DMS153 (cell line): ENCODE data around the gene SNAI1.
"Not testable (repeated sequence)": the region's sequence is repeated elsewhere in the genome, so short reads cannot be mapped to it uniquely, and the experiment has no call there.

Experiments
- DNase-seq: peaks from one replicate; lab custom pipeline; 2025; lab: John Stamatoyannopoulos, UW

The SNAI1 gene

DNA sequence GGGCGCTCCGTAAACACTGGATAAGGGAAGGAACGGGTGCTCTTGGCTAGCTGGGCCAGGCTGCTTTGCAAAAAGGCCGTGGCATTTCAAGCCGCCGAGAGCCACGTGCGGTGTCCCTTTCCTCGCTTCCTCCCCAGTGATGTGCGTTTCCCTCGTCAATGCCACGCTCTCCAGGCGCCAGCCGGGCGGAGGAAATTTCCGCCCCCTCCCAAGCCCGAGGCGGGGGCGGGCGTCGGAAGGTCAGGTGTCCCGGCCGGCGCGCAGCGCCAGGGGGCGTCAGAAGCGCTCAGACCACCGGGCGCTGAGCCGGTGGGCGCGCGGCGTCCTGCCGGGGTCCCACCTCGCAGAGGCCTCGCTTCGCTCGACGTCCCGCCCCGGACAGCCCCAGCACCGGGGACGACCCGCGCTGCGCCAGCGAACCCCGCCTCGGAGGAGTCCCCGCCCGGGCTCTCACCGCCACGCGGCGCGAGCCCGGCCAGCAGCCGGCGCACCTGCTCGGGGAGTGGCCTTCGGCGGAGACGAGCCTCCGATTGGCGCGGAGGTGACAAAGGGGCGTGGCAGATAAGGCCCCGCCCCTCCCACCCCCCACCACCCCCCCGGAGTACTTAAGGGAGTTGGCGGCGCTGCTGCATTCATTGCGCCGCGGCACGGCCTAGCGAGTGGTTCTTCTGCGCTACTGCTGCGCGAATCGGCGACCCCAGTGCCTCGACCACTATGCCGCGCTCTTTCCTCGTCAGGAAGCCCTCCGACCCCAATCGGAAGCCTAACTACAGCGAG, at the start of gene SNAI1:
SNAI1 (plus strand) TSS at position 635 of the 777 bp plus-strand sequence; CDS start at position 715, 80 bp downstream.
- DNase-seq, result peak; percentile 77

DNA sequence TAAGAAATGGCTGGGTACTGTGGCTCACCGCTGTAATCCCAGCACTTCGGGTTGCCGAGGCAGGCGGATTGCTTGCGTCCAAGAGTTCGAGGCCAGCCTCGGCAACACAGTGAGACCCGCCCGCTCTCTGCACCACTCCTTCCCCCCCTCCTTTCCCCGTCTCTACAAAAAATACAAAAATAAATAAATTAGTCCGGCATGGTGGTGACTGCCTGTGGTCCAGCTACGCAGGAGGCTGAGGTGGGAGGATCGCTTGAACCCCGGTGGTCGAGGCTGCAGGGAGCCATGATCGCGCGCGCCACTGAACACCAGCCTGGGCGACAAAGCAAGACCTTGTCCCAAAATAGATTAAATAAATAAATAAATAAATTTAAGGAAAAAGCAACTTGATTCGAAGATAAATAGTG, 47.0 kb upstream of the SNAI1 start:
- DNase-seq, result no peak

GRCh38 chr20:49936153-49937026, 46.4 kb upstream of the SNAI1 start, which contains the start of gene RNF114:
RNF114 (plus strand) TSS chr20:49936397; CDS start chr20:49936413, 16 bp downstream.
- peak; percentile 73 for DNase-seq

DNA sequence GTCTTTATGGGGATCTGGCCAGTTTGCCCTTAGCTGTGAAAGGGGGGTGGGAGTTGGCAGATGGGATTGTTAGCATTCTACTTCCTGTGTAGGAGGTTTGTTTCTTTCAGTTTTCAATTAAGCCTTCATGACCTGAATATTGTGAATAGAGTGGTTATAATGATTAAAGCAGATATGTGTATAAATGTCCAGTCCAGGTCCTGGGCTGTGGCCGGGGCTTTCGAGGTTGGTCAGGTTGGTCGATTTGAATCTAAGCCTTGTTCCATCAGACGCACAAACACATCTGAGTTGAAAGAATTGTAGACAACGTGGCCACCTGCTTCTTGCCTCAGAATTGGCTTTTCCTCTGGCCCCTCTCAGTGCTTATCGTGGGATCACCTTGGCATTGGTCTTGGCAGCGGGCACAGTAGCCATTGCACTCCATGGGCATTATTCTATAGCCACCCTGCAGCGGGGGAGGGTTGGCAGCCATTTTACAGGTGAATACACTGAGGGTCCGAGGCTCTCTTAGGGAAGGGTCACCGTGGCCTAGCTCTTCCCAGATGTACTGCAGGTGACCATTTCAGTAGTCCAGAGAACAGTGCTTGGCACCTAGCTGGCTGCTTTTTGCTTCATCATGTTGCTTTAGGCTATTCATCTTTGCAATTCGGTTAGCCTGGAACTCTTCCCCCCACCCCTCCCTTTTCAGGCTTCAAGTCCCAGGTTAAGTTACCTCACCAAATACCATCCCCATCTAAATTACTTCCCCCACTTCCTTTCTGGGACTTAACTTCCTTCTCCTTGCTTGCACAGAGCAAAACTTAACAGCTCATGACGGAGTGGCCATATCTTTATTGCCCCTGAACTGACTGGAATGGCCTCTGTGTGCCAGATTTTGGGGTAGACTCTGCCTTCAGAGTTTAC, 45.5 kb upstream of the SNAI1 start:
- DNase-seq, result no peak

DNA sequence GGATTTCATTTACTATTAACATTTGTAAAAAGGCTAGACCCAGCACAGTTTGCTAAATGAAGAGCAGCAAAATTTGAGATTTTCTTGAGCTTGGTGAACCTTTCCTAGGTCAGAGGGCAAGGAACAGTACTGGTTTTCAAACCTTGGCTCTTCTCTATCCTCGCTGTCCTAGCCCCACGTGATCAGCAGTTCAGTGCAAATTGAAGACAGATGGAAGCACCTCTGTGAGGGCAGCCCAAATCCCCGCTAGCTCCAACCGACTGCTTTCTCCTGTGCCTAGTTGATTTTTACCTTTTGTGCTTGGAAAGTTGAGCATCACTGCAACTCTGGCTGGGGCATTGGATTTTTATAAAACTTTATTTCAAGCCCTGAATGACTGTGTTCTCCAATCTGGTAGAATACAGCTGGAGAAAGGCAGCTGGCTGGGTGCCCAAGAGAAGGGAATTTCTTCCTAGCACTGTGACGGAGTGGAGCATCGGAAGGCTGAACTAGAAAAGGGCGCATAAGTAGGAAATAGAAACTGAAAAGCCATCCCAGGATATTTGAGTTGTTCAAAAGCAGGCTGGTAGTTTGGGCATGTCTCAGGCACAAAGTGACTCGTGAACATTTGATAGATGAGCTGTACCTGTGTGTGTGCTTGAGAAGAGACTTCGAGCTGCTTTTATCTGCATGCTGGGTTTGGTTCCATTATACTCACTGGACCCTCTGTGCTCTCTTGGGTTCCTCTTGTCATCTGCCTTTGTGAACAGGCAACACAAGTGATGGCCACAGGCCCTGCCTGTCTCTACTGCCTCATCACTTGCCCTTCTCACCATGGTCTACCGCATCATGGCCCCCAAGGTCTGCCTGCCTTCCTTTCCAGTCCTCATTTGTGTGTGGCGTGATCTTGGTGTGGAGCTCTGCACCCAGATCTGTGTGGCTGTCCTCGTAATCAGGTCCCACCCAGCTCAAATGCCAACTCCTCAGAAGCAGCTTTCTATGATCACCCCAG, 44.3 kb upstream of the SNAI1 start:
- DNase-seq, result no peak

- DNase-seq, result no peak
These were observed 41.3 kb upstream of the SNAI1 start for GRCh38 chr20:49941456-49941855.

DNA sequence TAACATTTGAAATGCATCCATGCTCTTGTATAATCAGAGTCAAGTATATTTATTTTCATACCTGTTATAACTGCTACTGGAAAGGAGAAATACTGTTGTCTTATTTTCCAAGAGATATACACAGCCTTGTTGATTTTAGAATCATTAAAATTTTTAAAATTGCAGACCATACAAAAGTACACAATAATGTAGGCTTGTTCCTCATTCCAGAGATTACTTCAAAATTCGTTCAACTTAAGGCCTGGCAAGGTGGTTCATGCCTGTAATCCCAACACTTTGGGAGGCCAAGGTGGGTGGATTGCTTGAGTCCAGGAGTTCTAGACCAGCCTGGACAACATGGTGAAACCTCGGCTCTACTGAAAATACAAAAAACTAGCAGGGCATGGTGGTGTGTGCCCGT, 40.5 kb upstream of the SNAI1 start:
- DNase-seq, result no peak

GRCh38 chr20:49942942-49943341, 39.8 kb upstream of the SNAI1 start:
- no peak for DNase-seq

GRCh38 chr20:49945306-49945700, 37.5 kb upstream of the SNAI1 start:
- DNase-seq, result no peak

- no peak for DNase-seq
These were observed 36.9 kb upstream of the SNAI1 start for GRCh38 chr20:49945701-49946477.

- DNase-seq, result no peak
These were observed 34.6 kb upstream of the SNAI1 start for GRCh38 chr20:49948178-49948577.

DNA sequence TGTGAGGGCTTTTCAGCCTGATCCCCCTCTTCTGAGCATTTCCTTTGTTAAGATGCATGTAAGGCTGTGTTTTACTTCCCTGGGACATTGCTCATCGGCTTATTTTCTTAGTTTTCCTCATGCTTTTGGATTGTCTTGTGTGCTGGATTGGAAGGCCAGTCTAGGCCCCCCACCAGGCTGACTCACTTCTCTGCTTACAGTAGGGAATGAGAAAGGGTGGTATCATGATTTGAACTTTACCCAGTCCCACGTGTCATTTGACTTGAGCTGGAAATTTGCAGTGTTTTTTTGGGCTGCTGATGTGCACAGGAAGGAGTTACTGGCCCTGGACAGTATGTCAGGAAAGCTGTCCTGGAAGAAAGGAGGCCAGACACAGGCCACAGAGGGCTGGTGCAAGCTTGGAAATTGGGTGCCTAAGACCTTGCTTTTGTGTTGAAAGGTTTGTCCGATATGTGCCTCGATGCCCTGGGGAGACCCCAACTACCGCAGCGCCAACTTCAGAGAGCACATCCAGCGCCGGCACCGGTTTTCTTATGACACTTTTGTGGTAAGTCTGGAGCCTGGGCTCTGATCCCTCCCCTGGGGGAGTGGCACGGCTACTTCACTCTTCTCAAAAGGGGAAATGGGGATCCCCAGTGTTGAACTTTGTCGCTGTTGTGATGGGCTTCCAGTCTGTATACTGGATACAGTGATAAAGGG, 33.8 kb upstream of the SNAI1 start:
- no peak for DNase-seq

DNA sequence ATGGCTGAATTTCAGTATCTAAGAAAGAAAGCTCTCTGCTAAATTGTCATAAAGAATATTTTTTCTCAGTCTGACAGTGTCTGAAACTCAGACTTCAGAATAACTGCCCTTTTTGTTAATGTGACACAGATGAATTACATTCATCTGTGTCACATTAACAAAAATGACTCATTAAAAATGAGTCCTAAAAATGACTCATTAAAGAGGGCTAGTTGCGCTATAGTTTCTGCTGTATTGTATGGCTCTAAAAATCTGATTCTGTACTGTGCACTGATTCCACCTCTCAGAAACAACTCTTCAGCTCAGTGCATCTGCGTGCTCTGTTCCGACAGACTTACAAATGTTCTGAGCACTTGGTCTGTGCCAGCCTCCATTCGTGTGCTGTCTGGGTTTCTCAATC, 31.6 kb upstream of the SNAI1 start:
- no peak for DNase-seq

DNA sequence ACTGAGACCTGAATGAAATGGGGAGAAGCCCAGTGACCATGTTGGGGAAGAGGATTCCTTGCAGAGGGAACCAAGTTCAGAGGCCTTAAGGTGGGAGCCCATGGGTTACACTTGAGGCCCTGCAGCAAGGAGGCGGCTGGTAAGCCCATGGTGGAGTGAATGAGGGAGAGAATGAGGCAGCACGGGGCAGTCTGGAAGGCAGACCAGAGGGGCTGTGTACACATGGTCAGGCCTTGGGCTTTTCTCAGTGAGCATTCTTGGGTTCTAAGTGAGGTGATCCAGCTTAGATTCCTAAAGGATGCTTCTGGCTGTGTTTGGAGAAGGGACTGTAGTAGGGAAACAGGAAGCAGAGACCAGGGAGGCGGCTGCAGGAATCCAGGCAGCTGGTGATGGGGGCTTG, 27.6 kb upstream of the SNAI1 start:
- no peak for DNase-seq

DNA sequence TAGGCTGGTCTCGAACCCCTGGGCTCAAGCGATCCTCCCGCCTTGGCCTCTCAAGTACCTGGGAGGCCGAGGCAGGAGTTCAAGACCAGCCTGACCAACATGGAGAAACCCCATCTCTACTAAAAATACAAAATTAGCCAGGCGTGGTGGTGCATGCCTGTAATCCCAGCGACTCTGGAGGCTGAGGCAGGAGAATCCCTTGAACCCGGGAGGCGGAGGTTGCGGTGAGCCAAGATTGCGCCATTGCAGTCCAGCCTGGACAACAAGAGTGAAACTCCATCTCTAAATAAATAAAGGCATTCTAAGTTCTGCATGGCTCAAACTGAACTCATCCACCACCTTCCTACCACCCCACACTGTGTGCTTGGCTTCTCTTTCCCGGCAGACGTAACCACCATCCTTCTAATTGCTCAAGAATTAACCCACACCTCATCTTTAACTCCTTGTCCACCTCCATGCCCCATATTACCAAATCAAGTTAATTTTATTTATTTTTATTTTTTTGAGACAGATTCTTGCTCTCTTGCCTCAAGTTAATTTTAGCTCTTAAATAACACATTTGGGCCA, 26.9 kb upstream of the SNAI1 start:
- DNase-seq, result not testable (repeated sequence)

GRCh38 chr20:49956689-49957088, 26.1 kb upstream of the SNAI1 start:
- DNase-seq, result no peak

DNA sequence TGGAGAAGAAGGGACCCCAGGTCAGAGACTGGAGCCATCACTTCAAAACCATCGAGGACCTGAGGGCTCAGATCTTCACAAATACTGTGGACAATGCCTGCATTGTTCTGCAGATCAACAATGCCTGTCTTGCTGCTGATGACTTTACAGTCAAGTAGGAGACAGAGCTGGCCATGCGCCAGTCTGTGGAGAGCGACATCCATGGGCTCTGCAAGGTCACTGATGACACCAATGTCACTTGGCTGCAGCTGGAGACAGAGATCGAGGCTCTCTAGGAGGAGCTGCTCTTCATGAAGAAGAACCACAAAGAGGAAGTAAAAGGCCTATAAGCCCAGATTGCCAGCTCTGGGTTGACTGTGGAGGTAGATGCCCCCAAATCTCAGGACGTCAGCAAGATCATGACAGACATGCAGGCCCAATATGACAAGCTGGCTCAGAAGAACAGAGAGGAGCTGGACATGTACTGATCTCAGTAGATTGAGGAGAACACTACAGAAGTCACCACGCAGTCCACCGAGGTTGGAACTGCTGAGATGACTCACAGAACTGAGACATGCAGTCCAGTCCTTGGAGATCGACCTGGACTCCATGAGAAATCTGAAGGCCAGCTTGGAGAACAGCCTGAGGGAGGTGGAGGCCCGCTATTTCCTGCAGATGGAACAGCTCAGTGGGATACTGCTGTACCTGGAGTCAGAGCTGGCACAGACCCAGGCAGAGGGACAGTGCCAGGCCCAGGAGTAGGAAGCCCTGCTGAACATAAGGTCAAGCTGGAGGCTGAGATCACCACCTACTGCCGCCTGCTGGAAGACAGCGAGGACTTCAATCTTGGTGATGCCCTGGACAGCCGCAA, 25.5 kb upstream of the SNAI1 start:
- DNase-seq, result not testable (repeated sequence)

DNA sequence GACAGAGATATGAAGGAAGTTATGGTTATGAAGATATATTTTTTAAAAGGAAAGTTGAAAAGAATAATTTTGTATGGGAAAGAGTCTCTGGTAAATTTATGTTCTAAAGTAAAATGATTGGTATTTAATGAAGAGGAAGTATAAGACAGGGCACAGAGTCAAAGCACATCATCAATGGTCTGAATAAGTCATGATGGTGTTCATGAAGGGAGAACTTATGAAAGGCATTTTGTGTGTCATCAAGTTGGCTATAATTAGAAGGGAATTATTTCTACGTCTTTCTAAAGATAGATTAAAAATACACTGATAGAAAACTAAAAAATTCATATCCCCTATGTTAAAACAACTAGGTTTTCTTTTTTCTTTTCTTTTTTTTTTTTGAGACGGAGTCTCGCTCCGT, 21.4 kb upstream of the SNAI1 start:
- DNase-seq, result no peak
